H1 (cell line): Measurements from ENCODE around the gene NOL4L. TPM values are rescaled to one million over a fixed set of nuclear protein-coding genes. Genes with fewer than 3 reads are reported as not detected.

Experiments
- GTF2F1 ChIP-seq: IDR thresholded peaks from 2 replicates; pipeline ENCODE4 v1.6.1; 2012; ENCODE audit warnings: low read depth, low read length, improper control_type of control experiment, borderline replicate concordance
- SIRT6 ChIP-seq: IDR thresholded peaks from one replicate; pipeline ENCODE4 v1.7.1; 2012; ENCODE audit warnings: low read length, inconsistent platforms
- polyA plus RNA-seq, 7 experiments: library from polyadenylated mRNA; depleted of rRNA in 3 of 7; stranded (reverse) in 5 of 7; unstranded in 2 of 7; fragments of >200 nt in 5 of 7; fragments of 200-250 nt in 2 of 7; gene quantifications; 1 replicate in 5 of 7; 2 replicates in 1 of 7; 4 replicates in 1 of 7; pipeline versions ENCODE4 v1.2.1 to v1.2.3, GENCODE V29; 2011 to 2013; ENCODE audit warnings: missing spikeins in 2 of 7, mixed read lengths in 2 of 7
- total RNA-seq: library from RNA; stranded (reverse); fragmentation: NEBNext Ultra II Directional; extraction: Animal tissue kit (Norgen Biotek cat#: 25700); gene quantifications from 2 replicates; pipeline ENCODE4 v1.2.1, GENCODE V29; 2021
- TF ChIP-seq, protein P1 (sequence below): fragments of 300-600 bp; sonication (generic); IDR thresholded peaks from 2 replicates; pipeline ENCODE4 v1.7.1; 2012; ENCODE audit warnings: low read length, moderate library complexity, mild to moderate bottlenecking, inconsistent platforms; ENCODE audit not compliant: insufficient replicate concordance
- TF ChIP-seq, protein P2 (sequence below), 3 experiments: IDR thresholded peaks; 1 replicate in 2 of 3; 2 replicates in 1 of 3; pipeline versions ENCODE4 v1.5.1 to v1.6.1; 2011; ENCODE audit warnings: low read length in 3 of 3, mild to moderate bottlenecking in 3 of 3, inconsistent platforms in 2 of 3, low read depth in 1 of 3, moderate library complexity in 1 of 3; ENCODE audit not compliant: insufficient read depth in 1 of 3; ENCODE audit errors: control extremely low read depth in 1 of 3

NOL4L gene
- total and polyA plus RNA-seq, 2 of the 8 experiments (the other 6 are each of a cell fraction or from before 2014, with no cell fraction given): 15.3 to 23.7 TPM

DNA sequence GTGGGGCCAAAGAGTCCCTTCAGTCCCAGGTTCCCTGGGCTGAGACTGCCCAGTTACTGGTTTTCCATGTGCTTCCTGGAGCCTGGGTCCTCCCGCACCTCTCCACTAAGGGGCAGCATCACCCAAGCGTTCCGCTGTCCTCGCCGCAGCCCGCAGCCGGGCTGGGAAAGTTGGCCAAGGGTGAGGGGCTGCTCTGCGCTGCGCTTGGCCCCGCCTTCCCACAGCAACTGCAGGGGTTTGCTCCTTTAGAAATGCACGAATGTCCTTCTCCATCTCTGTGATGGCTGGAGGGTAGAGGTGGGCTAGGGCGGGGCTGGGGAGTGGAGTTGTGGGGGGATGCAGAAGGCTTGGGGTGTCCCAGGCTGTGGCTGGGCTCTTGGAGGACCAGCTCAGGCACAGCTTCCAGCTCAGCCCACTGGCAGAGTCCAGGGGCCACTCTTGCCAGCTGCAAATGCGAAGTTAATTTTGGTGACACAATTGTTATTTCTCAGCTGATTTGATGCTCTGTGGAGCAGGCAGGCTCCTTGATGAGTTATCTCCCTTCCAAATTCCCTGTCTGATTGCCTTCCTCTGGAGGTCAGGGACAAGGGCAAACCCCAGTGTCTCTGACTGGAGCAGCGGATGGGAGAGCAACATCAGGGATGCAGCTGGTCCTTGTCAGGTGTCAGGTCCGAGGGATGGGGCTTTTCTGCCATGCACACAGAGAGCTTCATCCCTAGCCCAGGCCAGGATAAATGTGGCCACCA is 63.2 kb downstream of the NOL4L start (continued):
- TF ChIP-seq, protein P1, sequence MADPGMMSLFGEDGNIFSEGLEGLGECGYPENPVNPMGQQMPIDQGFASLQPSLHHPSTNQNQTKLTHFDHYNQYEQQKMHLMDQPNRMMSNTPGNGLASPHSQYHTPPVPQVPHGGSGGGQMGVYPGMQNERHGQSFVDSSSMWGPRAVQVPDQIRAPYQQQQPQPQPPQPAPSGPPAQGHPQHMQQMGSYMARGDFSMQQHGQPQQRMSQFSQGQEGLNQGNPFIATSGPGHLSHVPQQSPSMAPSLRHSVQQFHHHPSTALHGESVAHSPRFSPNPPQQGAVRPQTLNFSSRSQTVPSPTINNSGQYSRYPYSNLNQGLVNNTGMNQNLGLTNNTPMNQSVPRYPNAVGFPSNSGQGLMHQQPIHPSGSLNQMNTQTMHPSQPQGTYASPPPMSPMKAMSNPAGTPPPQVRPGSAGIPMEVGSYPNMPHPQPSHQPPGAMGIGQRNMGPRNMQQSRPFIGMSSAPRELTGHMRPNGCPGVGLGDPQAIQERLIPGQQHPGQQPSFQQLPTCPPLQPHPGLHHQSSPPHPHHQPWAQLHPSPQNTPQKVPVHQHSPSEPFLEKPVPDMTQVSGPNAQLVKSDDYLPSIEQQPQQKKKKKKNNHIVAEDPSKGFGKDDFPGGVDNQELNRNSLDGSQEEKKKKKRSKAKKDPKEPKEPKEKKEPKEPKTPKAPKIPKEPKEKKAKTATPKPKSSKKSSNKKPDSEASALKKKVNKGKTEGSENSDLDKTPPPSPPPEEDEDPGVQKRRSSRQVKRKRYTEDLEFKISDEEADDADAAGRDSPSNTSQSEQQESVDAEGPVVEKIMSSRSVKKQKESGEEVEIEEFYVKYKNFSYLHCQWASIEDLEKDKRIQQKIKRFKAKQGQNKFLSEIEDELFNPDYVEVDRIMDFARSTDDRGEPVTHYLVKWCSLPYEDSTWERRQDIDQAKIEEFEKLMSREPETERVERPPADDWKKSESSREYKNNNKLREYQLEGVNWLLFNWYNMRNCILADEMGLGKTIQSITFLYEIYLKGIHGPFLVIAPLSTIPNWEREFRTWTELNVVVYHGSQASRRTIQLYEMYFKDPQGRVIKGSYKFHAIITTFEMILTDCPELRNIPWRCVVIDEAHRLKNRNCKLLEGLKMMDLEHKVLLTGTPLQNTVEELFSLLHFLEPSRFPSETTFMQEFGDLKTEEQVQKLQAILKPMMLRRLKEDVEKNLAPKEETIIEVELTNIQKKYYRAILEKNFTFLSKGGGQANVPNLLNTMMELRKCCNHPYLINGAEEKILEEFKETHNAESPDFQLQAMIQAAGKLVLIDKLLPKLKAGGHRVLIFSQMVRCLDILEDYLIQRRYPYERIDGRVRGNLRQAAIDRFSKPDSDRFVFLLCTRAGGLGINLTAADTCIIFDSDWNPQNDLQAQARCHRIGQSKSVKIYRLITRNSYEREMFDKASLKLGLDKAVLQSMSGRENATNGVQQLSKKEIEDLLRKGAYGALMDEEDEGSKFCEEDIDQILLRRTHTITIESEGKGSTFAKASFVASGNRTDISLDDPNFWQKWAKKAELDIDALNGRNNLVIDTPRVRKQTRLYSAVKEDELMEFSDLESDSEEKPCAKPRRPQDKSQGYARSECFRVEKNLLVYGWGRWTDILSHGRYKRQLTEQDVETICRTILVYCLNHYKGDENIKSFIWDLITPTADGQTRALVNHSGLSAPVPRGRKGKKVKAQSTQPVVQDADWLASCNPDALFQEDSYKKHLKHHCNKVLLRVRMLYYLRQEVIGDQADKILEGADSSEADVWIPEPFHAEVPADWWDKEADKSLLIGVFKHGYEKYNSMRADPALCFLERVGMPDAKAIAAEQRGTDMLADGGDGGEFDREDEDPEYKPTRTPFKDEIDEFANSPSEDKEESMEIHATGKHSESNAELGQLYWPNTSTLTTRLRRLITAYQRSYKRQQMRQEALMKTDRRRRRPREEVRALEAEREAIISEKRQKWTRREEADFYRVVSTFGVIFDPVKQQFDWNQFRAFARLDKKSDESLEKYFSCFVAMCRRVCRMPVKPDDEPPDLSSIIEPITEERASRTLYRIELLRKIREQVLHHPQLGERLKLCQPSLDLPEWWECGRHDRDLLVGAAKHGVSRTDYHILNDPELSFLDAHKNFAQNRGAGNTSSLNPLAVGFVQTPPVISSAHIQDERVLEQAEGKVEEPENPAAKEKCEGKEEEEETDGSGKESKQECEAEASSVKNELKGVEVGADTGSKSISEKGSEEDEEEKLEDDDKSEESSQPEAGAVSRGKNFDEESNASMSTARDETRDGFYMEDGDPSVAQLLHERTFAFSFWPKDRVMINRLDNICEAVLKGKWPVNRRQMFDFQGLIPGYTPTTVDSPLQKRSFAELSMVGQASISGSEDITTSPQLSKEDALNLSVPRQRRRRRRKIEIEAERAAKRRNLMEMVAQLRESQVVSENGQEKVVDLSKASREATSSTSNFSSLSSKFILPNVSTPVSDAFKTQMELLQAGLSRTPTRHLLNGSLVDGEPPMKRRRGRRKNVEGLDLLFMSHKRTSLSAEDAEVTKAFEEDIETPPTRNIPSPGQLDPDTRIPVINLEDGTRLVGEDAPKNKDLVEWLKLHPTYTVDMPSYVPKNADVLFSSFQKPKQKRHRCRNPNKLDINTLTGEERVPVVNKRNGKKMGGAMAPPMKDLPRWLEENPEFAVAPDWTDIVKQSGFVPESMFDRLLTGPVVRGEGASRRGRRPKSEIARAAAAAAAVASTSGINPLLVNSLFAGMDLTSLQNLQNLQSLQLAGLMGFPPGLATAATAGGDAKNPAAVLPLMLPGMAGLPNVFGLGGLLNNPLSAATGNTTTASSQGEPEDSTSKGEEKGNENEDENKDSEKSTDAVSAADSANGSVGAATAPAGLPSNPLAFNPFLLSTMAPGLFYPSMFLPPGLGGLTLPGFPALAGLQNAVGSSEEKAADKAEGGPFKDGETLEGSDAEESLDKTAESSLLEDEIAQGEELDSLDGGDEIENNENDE: no peak
- TF ChIP-seq GTF2F1 (no peak), SIRT6 (no peak)
- TF ChIP-seq, protein P2, sequence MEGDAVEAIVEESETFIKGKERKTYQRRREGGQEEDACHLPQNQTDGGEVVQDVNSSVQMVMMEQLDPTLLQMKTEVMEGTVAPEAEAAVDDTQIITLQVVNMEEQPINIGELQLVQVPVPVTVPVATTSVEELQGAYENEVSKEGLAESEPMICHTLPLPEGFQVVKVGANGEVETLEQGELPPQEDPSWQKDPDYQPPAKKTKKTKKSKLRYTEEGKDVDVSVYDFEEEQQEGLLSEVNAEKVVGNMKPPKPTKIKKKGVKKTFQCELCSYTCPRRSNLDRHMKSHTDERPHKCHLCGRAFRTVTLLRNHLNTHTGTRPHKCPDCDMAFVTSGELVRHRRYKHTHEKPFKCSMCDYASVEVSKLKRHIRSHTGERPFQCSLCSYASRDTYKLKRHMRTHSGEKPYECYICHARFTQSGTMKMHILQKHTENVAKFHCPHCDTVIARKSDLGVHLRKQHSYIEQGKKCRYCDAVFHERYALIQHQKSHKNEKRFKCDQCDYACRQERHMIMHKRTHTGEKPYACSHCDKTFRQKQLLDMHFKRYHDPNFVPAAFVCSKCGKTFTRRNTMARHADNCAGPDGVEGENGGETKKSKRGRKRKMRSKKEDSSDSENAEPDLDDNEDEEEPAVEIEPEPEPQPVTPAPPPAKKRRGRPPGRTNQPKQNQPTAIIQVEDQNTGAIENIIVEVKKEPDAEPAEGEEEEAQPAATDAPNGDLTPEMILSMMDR (IDR thresholded peaks at IDR 0.05; ENCODE audit: control extremely low read depth in 1 of 3, insufficient read depth in 1 of 3, low read depth in 1 of 3, low read length in 3 of 3): peak; percentile 96 to 98 (median 97)
